ENCODE measurements around the gene LCN9.
A peak's percentile ranks its signal among the peaks of the same experiment; 100 is the strongest.

Gene LCN9

DNA sequence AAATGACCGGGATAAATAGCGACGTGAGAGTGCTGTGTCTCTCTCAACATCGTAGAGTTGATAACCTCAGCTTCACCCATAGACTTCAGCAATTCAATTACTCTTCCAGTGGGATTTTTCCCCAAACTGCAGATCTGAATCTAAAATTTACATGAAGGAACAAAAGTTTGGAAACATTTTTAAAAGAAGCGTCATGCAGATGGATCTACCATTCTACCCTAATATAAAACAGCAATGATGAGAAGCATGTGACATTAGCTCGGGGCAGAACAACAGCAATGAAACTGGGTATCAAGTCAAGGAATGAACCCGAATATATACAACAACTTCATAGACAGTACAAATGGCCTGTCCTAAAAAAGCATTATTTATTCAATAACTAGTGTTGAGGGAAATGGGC, 42.6 kb upstream of the LCN9 start:
- DNase-seq: no peak

DNA sequence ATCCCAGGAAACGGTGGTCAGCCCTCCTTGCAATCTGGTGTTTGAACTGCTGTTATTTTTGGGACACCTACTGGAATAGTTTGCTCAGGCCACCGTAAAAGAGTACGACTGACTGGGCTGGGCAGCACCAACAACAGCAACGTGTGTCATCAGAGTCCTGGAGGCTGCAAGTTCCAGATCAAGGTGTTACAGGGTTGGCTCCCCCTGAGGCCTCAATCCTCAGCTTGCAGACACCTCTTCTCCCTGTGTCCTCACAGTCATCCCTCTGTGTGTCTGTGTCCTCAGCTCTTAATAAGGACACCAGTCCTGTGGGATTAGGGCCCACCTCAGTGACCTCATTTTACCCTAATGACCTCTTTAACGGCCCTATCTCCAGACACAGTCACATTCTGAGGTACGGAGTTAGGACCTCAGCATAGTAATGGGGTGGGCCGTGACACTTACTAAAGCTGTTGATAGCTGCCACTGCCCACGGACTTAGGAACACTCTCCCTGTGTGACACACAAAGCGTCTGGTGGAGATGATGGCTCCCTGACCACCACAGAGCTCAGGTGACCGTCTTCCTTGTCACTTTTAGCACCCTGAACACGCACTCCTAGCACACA, 40.6 kb upstream of the LCN9 start:
- DNase-seq: peak; percentile 9
- no peak overlapping the region for H3K4me3 ChIP-seq (ENCODE audit: low read length)
- H3K36me3 ChIP-seq (replicated peaks; ENCODE audit: insufficient read depth, low read length): no peaks in the 10 kb centered on the region
- H3K4me2 ChIP-seq (ENCODE audit: low read depth, low read length): peak overlapping the region; percentile 14; the same call in 1 of the 2 replicates
- no peaks in the 10 kb centered on the region for H3F3A ChIP-seq (ENCODE audit: insufficient read depth, low read length)
- no peak overlapping the region for H3K9ac ChIP-seq (ENCODE audit: low read length)
- peaks cover 13% of the 10 kb centered on the region for H3K4me1 ChIP-seq (ENCODE audit: low read length)
- peak overlapping the region; percentile 53; the same call in 1 of the 2 replicates for H3K27ac ChIP-seq (ENCODE audit: low read length)
- no peaks in the 10 kb centered on the region for H3K79me2 ChIP-seq (ENCODE audit: low read length)
- H2AFZ ChIP-seq (ENCODE audit: low read length): no peak overlapping the region
- no peaks in the 10 kb centered on the region for H3K9me2 ChIP-seq (replicated peaks; ENCODE audit: insufficient read depth, low read length)
- TF ChIP-seq EZH2phosphoT487 (IDR thresholded peaks at IDR 0.05; ENCODE audit: low read length) (no peak), EZH2 (optimal IDR thresholded peaks at IDR 0.05; ENCODE audit: low read depth, low read length) (no peak)
- TF ChIP-seq, protein P1, sequence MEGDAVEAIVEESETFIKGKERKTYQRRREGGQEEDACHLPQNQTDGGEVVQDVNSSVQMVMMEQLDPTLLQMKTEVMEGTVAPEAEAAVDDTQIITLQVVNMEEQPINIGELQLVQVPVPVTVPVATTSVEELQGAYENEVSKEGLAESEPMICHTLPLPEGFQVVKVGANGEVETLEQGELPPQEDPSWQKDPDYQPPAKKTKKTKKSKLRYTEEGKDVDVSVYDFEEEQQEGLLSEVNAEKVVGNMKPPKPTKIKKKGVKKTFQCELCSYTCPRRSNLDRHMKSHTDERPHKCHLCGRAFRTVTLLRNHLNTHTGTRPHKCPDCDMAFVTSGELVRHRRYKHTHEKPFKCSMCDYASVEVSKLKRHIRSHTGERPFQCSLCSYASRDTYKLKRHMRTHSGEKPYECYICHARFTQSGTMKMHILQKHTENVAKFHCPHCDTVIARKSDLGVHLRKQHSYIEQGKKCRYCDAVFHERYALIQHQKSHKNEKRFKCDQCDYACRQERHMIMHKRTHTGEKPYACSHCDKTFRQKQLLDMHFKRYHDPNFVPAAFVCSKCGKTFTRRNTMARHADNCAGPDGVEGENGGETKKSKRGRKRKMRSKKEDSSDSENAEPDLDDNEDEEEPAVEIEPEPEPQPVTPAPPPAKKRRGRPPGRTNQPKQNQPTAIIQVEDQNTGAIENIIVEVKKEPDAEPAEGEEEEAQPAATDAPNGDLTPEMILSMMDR (IDR thresholded peaks at IDR 0.05; ENCODE audit: low read length): no peak
- H3K9me3 ChIP-seq (replicated peaks; ENCODE audit: insufficient read depth, low read length): no peaks in the 10 kb centered on the region
- H4K20me1 ChIP-seq (ENCODE audit: insufficient read depth, low read length): no peaks in the 10 kb centered on the region
- peaks cover 67% of the 10 kb centered on the region for H3K27me3 ChIP-seq (replicated peaks; ENCODE audit: insufficient read depth, low read length)

More for the DNA sequence above, 42.6 kb upstream of the LCN9 start:
- no peak overlapping the region for H3K27ac ChIP-seq (ENCODE audit: low read length)
- TF ChIP-seq EZH2phosphoT487 (IDR thresholded peaks at IDR 0.05; ENCODE audit: low read length) (no peak), EZH2 (optimal IDR thresholded peaks at IDR 0.05; ENCODE audit: low read depth, low read length) (no peak)
- TF ChIP-seq, protein P1 (IDR thresholded peaks at IDR 0.05; ENCODE audit: low read length): no peak
- no peaks in the 10 kb centered on the region for H4K20me1 ChIP-seq (ENCODE audit: insufficient read depth, low read length)
- no peak overlapping the region for H3K9ac ChIP-seq (ENCODE audit: low read length)
- no peaks in the 10 kb centered on the region for H3K9me2 ChIP-seq (replicated peaks; ENCODE audit: insufficient read depth, low read length)
- H2AFZ ChIP-seq (ENCODE audit: low read length): no peak overlapping the region
- peaks cover 58% of the 10 kb centered on the region for H3K27me3 ChIP-seq (replicated peaks; ENCODE audit: insufficient read depth, low read length)
- no peaks in the 10 kb centered on the region for H3K36me3 ChIP-seq (replicated peaks; ENCODE audit: insufficient read depth, low read length)
- H3K4me1 ChIP-seq (ENCODE audit: low read length): peaks cover 13% of the 10 kb centered on the region
- no peak overlapping the region for H3K4me2 ChIP-seq (ENCODE audit: low read depth, low read length)
- no peaks in the 10 kb centered on the region for H3F3A ChIP-seq (ENCODE audit: insufficient read depth, low read length)
- no peak overlapping the region for H3K4me3 ChIP-seq (ENCODE audit: low read length)
- H3K9me3 ChIP-seq (replicated peaks; ENCODE audit: insufficient read depth, low read length): no peaks in the 10 kb centered on the region
- no peaks in the 10 kb centered on the region for H3K79me2 ChIP-seq (ENCODE audit: low read length)

DNA sequence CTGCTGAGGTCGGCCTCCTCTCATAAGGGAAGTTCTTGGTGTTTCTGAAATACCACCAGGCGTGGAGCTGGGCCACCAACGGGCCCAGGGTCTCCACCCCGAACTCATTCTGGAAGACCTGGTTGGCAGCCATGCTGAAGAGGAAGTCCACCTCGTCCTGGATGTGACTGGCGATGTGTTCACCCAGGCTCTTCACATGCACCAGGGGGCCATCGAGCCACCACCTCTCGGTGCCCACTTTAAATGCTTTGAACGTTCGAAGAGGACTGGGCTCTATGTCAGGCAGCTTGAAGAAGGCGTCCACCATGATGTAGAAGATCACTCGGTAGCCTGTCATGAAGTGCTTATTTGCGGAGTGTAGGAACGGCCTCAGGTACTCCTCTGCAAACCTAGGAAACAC, 38.8 kb upstream of the LCN9 start:
- Histone ChIP-seq H3K79me2 (ENCODE audit: low read length) (no peaks in the 10 kb centered on the region), H3K27ac (ENCODE audit: low read length) (no peak overlapping the region), H3K36me3 (replicated peaks; ENCODE audit: insufficient read depth, low read length) (no peaks in the 10 kb centered on the region), H3K27me3 (replicated peaks; ENCODE audit: insufficient read depth, low read length) (peaks cover 76% of the 10 kb centered on the region), H2AFZ (ENCODE audit: low read length) (no peak overlapping the region), H3K9me2 (replicated peaks; ENCODE audit: insufficient read depth, low read length) (no peaks in the 10 kb centered on the region), H3K4me3 (ENCODE audit: low read length) (no peak overlapping the region), H3F3A (ENCODE audit: insufficient read depth, low read length) (no peaks in the 10 kb centered on the region), H3K4me2 (ENCODE audit: low read depth, low read length) (no peak overlapping the region), H4K20me1 (ENCODE audit: insufficient read depth, low read length) (no peaks in the 10 kb centered on the region), H3K9me3 (replicated peaks; ENCODE audit: insufficient read depth, low read length) (no peaks in the 10 kb centered on the region), H3K4me1 (ENCODE audit: low read length) (peaks cover 13% of the 10 kb centered on the region), H3K9ac (ENCODE audit: low read length) (no peak overlapping the region)
- DNase-seq: no peak
- no peak for TF ChIP-seq EZH2 (optimal IDR thresholded peaks at IDR 0.05; ENCODE audit: low read depth, low read length)
- TF ChIP-seq EZH2phosphoT487 (IDR thresholded peaks at IDR 0.05; ENCODE audit: low read length): no peak
- TF ChIP-seq, protein P1 (IDR thresholded peaks at IDR 0.05; ENCODE audit: low read length): no peak

Measured in MM.1S (cell line).